Endothelial cell of umbilical vein (primary cell): ENCODE results near the gene C1orf159. TPM values are rescaled to one million over a fixed set of nuclear protein-coding genes. Genes with fewer than 3 reads are reported as not detected.
"Not testable (repeated sequence)": the region's sequence is repeated elsewhere in the genome, so short reads cannot be mapped to it uniquely, and the experiment has no call there.

ENCODE experiments used
- BruUV-seq: library from RNA; stranded (reverse); fragments of 400-500 nt; replicated peaks from 2 replicates; lab custom pipeline; 2021; lab: Mats Ljungman, UMichigan
- CTCF ChIA-PET: fragments of 300-600, 350-600 bp; sonication (Branson Sonifier 250); formaldehyde crosslinking; loops from one replicate; lab custom pipeline; 2021; ENCODE audit warnings: antibody characterized with exemption, inconsistent platforms; lab: Charles Lee
- POLR2A ChIA-PET: fragments of 300-600, 350-600 bp; sonication (Branson Sonifier 250); formaldehyde crosslinking; loops from one replicate; lab custom pipeline; 2021; ENCODE audit warnings: antibody characterized with exemption, inconsistent platforms; lab: Charles Lee
- DNase-seq: peaks from one replicate; pipeline ENCODE4 v3.0.0-alpha.2; 2011; ENCODE audit warnings: low read depth, low spot score
- FAIRE-seq: peaks from 2 replicates; lab custom pipeline; 2011; peaks lifted over from hg19 to GRCh38; lab: Jason Lieb, UNC
- H2AFZ ChIP-seq: 2 replicates; pipeline ENCODE4 v1.6.0; 2012; ENCODE audit warnings: low read depth, low read length, control low read depth, inconsistent platforms
- H3K27ac ChIP-seq: 2 replicates; pipeline ENCODE4 v1.5.1; 2011; ENCODE audit warnings: low read depth, mild to moderate bottlenecking, control low read depth, low read length, moderate library complexity; ENCODE audit not compliant: insufficient read depth
- H3K27me3 ChIP-seq, 2 experiments: 2 replicates each; pipeline versions ENCODE4 v1.6.0 to v1.6.1; 2011; ENCODE audit warnings: low read length in 2 of 2, mixed read lengths in 1 of 2; ENCODE audit not compliant: control insufficient read depth in 2 of 2, insufficient read depth in 2 of 2
- H3K36me3 ChIP-seq, 2 experiments: 2 replicates in 1 of 2; 3 replicates in 1 of 2; pipeline ENCODE4 v1.5.1; 2011; ENCODE audit warnings: low read length in 2 of 2, mild to moderate bottlenecking in 1 of 2, moderate library complexity in 1 of 2; ENCODE audit not compliant: control insufficient read depth in 2 of 2, insufficient read depth in 2 of 2; ENCODE audit errors: extremely low read depth in 1 of 2
- H3K4me1 ChIP-seq: 3 replicates; pipeline ENCODE4 v1.5.1; 2011; ENCODE audit warnings: mild to moderate bottlenecking, low read length; ENCODE audit not compliant: control insufficient read depth, insufficient read depth; ENCODE audit errors: extremely low read depth
- H3K4me2 ChIP-seq: 2 replicates; pipeline ENCODE4 v1.6.1; 2011; ENCODE audit warnings: low read length, control low read depth, mixed read lengths; ENCODE audit not compliant: insufficient read depth
- H3K4me3 ChIP-seq, 3 experiments: fragments of 200-600 bp in 1 of 3; sonication (generic), shearing (Covaris generic) in 1 of 3; replicated peaks in 1 of 3; 2 replicates each; pipeline ENCODE4 v1.5.1; 2011 to 2016; ENCODE audit warnings: control low read depth in 3 of 3, low read length in 3 of 3, mild to moderate bottlenecking in 2 of 3, inconsistent platforms in 1 of 3, low read depth in 1 of 3, moderate library complexity in 1 of 3; ENCODE audit not compliant: insufficient read depth in 1 of 3
- H3K79me2 ChIP-seq: 2 replicates; pipeline ENCODE4 v1.6.0; 2012; ENCODE audit warnings: low read length, inconsistent platforms; ENCODE audit not compliant: control insufficient read depth, insufficient read depth
- H3K9ac ChIP-seq: replicated peaks from 2 replicates; pipeline ENCODE3; 2011; ENCODE audit warnings: low read length, control low read depth; ENCODE audit not compliant: insufficient read depth; ENCODE audit errors: extremely low read depth
- H3K9me1 ChIP-seq: replicated peaks from 3 replicates; pipeline ENCODE4 v1.6.0; 2011; ENCODE audit warnings: mild to moderate bottlenecking, low read length; ENCODE audit not compliant: control insufficient read depth, insufficient read depth; ENCODE audit errors: extremely low read depth
- H3K9me3 ChIP-seq: replicated peaks from 2 replicates; pipeline ENCODE4 v1.5.1; 2012; ENCODE audit warnings: low read length, inconsistent platforms; ENCODE audit not compliant: control insufficient read depth, insufficient read depth
- H4K20me1 ChIP-seq: replicated peaks from 2 replicates; pipeline ENCODE3; 2011; ENCODE audit warnings: mild to moderate bottlenecking, low read length; ENCODE audit not compliant: control insufficient read depth, insufficient read depth; ENCODE audit errors: extremely low read depth
- FOS ChIP-seq: IDR thresholded peaks from 2 replicates; pipeline ENCODE4 v1.6.1; 2011; ENCODE audit warnings: mild to moderate bottlenecking, low read length, moderate library complexity, borderline replicate concordance; ENCODE audit not compliant: insufficient read depth
- dilution Hi-C: fragments of 300-500 bp; cut with MboI; formaldehyde crosslinking; loops from one replicate; pipeline ENCODE4 v1.15.0; 2019; ENCODE audit warnings: low sequenced_read_pairs; ENCODE audit not compliant: extremely low pct_ligation_motif_present
- intact Hi-C: fragments of 100-400 bp; cut with micrococcal nuclease; formaldehyde crosslinking; loops from one replicate; pipeline ENCODE4 v1.10.0; 2022
- polyA plus RNA-seq, 4 experiments: library from polyadenylated mRNA; depleted of rRNA in 3 of 4; stranded (reverse) in 3 of 4; unstranded in 1 of 4; fragments of >200 nt; gene quantifications; 2 replicates each; pipeline versions ENCODE4 v1.2.1 to v1.2.3, GENCODE V29; 2011 to 2012; ENCODE audit warnings: missing spikeins in 1 of 4
- total RNA-seq: library from RNA; stranded (reverse); gene quantifications from 2 replicates; pipeline ENCODE4 v1.2.3, GENCODE V29; 2021

The C1orf159 gene
- total and polyA plus RNA-seq, 2 donors (not counting 3 experiments of a cell fraction or from before 2014, with no cell fraction given), result 16.1 to 20.1 TPM

DNA sequence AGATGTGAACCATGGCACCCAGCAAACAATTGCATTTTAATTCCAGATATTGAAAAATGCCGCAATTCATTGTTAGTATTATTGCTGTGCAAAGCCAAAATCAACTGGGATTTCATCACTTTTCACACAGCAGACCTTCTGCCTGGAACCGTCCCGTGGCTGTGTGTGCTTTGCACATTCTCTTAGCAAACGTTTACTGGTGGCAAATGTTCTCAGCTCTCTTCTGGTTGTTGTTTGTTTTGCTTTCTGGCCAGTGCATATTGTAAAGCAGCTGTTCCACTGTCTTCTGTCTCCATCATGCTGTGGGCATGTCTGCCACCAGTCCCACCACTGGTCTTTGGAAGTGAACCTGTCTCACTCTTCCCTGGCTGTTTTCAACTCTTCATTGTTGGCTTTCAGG, 38.0 kb upstream of the C1orf159 start:
- dilution Hi-C loops (no loop called here), intact Hi-C loops (no loop called here)
- no peaks in the 10 kb centered on the region for H4K20me1 ChIP-seq
- no peaks in the 10 kb centered on the region for H3K36me3 ChIP-seq
- H2AFZ ChIP-seq, result no peak overlapping the region
- FAIRE-seq (no peak), DNase-seq (no peak)
- no peaks in the 10 kb centered on the region for H3K79me2 ChIP-seq
- ChIA-PET POLR2A (no interaction called here), CTCF (interaction anchor here (1.9 kb wide), 1 partner anchor 31 kb away, joined by 5 read pairs; no protein-coding TSS in a partner anchor)
- no peak overlapping the region for H3K4me2 ChIP-seq
- TF ChIP-seq FOS, result no peak
- H3K9ac ChIP-seq, result no peak overlapping the region
- no TSS peak for BruUV-seq
- no peak overlapping the region for H3K27ac ChIP-seq
- H3K9me1 ChIP-seq, result no peaks in the 10 kb centered on the region
- no peaks in the 10 kb centered on the region for H3K27me3 ChIP-seq
- no peaks in the 10 kb centered on the region for H3K9me3 ChIP-seq
- H3K4me3 ChIP-seq, result no peak overlapping the region
- H3K4me1 ChIP-seq, result peaks cover 14% of the 10 kb centered on the region

DNA sequence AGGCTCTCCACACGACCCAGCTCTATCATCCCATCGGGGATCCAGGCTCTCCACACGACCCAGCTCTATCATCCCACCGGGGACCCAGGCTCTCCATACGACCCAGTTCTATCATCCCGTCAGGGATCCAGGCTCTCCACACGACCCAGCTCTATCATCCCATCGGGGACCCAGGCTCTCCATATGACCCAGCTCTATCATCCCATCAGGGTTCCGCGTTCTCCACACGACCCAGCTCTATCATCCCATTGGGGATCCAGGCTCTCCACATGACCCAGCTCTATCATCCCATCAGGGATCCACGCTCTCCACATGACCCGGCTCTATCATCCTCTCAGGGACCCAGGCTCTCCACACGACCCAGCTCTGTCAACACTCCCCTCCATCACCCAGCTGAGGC, 37.3 kb upstream of the C1orf159 start:
- dilution Hi-C loops, H3K9ac ChIP-seq, H3K4me2 ChIP-seq, H3K4me1 ChIP-seq, BruUV-seq, H3K9me3 ChIP-seq, H4K20me1 ChIP-seq, DNase-seq, POLR2A ChIA-PET, FAIRE-seq, H3K4me3 ChIP-seq, H3K36me3 ChIP-seq, H3K79me2 ChIP-seq, H3K27me3 ChIP-seq, H3K27ac ChIP-seq, H3K9me1 ChIP-seq, H2AFZ ChIP-seq, intact Hi-C loops: not testable (repeated sequence)
- CTCF ChIA-PET, result interaction anchor here (0.8 to 1.9 kb wide), 2 partner anchors 28 to 30 kb away, joined by 3 to 5 read pairs; no protein-coding TSS in a partner anchor

DNA sequence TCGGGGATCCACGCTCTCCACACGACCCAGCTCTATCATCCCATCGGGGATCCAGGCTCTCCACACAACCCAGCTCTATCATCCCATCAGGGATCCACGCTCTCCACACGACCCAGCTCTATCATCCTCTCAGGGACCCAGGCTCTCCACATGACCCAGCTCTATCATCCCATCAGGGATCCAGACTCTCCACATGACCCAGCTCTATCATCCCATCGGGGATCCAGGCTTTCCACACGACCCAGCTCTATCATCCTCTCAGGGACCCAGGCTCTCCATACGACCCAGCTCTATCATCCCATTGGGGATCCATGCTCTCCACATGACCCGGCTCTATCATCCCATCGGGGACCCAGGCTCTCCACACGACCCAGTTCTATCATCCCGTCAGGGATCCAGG, 36.5 kb upstream of the C1orf159 start:
- intact Hi-C loops, H3K4me1 ChIP-seq, H3K4me3 ChIP-seq, H3K36me3 ChIP-seq, H3K9ac ChIP-seq, H2AFZ ChIP-seq, H3K27ac ChIP-seq, H3K9me3 ChIP-seq, H3K9me1 ChIP-seq, FAIRE-seq, POLR2A ChIA-PET, H3K4me2 ChIP-seq, H3K27me3 ChIP-seq, BruUV-seq, H4K20me1 ChIP-seq, dilution Hi-C loops, H3K79me2 ChIP-seq, DNase-seq: not testable (repeated sequence)
- CTCF ChIA-PET, result interaction anchor here (0.8 to 1.9 kb wide), 2 partner anchors 27 to 29 kb away, joined by 3 to 5 read pairs; no protein-coding TSS in a partner anchor
